Measurements from ENCODE around the gene SNRPN. TPM values are rescaled to one million over a fixed set of nuclear protein-coding genes. Genes with fewer than 3 reads are reported as not detected.
A peak's percentile ranks its signal among the peaks of the same experiment; 100 is the strongest.

Gene SNRPN
- total and polyA plus RNA-seq, 2 of the 4 experiments (the other 2 are of a cell fraction), result 123 to 185 TPM

DNA sequence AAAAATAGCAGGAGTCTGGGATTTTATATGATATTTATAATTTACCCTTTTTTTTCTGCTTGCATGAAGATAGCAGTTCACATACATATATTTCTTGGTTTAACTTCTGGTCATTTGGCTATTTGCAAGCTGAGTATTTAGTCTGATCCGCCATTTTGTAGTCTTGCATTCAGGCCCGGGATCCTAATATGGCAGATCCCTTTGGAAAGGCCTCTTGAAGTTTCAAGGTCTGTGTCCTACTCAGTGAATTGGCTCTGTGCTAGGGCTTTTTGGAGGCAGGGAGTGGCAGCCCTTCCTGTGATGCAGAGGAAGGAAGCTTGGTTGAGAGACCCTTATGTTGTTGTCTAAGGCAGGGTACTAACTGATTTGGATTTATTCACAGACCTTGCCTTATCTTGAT, 2.9 kb downstream of the SNRPN start:
- intact Hi-C loops (cut with micrococcal nuclease) (loop anchor here (2.0 kb wide), 1 partner anchor 101 kb away; no protein-coding TSS in a partner anchor), in situ Hi-C loops (cut with MboI; ENCODE audit: low sequenced_read_pairs) (no loop called here), dilution Hi-C loops (cut with HindIII; ENCODE audit: low sequenced_read_pairs, unreplicated experiment) (no loop called here)
- no peak overlapping the region for H3K18ac ChIP-seq (ENCODE audit: low read depth, low read length)
- POLR2A ChIA-PET (ENCODE audit: unreplicated experiment), result no interaction called here
- H3K9me1 ChIP-seq (ENCODE audit: insufficient read depth, low read length), result no peaks in the 10 kb centered on the region
- H2AK9ac ChIP-seq (replicated peaks; ENCODE audit: low read depth, low read length, poor library complexity), result no peak overlapping the region
- H3K36me3 ChIP-seq (ENCODE audit: control insufficient read depth, insufficient read depth, low read length), result peaks cover 2% of the 10 kb centered on the region
- H2BK120ac ChIP-seq (ENCODE audit: low read depth, low read length), result no peak overlapping the region
- H3K4me2 ChIP-seq (ENCODE audit: low read depth, low read length), result 0 out of 2 replicates have a peak overlapping the region, but pooled peaks have one; percentile 31
- no peak overlapping the region for H2BK5ac ChIP-seq (ENCODE audit: low read depth, low read length, poor library complexity, severe bottlenecking)
- H4K5ac ChIP-seq (ENCODE audit: low read depth, low read length), result no peak overlapping the region
- H2AFZ ChIP-seq (replicated peaks; ENCODE audit: low read length, poor library complexity), result no peak overlapping the region
- no peak for TF ChIP-seq RAD21 (IDR thresholded peaks at IDR 0.05; ENCODE audit: low read length)
- no peak for TF ChIP-seq BHLHE40 (IDR thresholded peaks at IDR 0.05; ENCODE audit: low read depth, low read length)
- no peak for TF ChIP-seq RCOR1 (IDR thresholded peaks at IDR 0.05; ENCODE audit: insufficient replicate concordance, low read length)
- no peak for TF ChIP-seq CEBPB (IDR thresholded peaks at IDR 0.05; ENCODE audit: low read depth, low read length)
- no peak for TF ChIP-seq SMC3 (IDR thresholded peaks at IDR 0.05; ENCODE audit: low read depth, low read length)
- TF ChIP-seq, protein P1, sequence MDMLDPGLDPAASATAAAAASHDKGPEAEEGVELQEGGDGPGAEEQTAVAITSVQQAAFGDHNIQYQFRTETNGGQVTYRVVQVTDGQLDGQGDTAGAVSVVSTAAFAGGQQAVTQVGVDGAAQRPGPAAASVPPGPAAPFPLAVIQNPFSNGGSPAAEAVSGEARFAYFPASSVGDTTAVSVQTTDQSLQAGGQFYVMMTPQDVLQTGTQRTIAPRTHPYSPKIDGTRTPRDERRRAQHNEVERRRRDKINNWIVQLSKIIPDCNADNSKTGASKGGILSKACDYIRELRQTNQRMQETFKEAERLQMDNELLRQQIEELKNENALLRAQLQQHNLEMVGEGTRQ (IDR thresholded peaks at IDR 0.05; ENCODE audit: low read depth, low read length), result no peak
- H3K27me3 ChIP-seq (ENCODE audit: control insufficient read depth, insufficient read depth, low read length), result no peaks in the 10 kb centered on the region
- no peak overlapping the region for H3K9ac ChIP-seq (ENCODE audit: low read depth, low read length)
- BruUV-seq (replicated peaks), result TSS peak; percentile 19
- H3K9me3 ChIP-seq (ENCODE audit: control insufficient read depth, insufficient read depth, low read length), result 0 out of 2 replicates have a peak, but pooled peaks cover 2% of the 10 kb centered on the region
- peak overlapping the region; percentile 42; the same call in 1 of the 2 replicates for H3K23ac ChIP-seq (ENCODE audit: low read depth, low read length)
- H4K20me1 ChIP-seq (ENCODE audit: insufficient read depth, low read length), result peaks cover 28% of the 10 kb centered on the region
- DNase-seq (no peak), ATAC-seq (ENCODE audit: low read depth) (no peak)
- peaks cover 0 to 23% of the 10 kb centered on the region in 2 experiments; a peak in 3 of 4 replicates for H3K79me1 ChIP-seq (ENCODE audit: low read depth in 1 of 2, low read length in 2 of 2)
- CTCF ChIA-PET, result interaction anchor here (1.0 kb wide), 1 partner anchor 28 kb away, joined by 4 read pairs; no protein-coding TSS in a partner anchor
- H3K4me3 ChIP-seq (ENCODE audit: insufficient read depth, low read depth, low read length), result 0 out of 2 replicates have a peak overlapping the region, but pooled peaks have one; percentile 9
- no peak overlapping the region for H3K27ac ChIP-seq (ENCODE audit: insufficient read depth, low read length)
- H3K4ac ChIP-seq (ENCODE audit: low read depth, low read length), result no peak overlapping the region
- no peak overlapping the region for H4K91ac ChIP-seq (ENCODE audit: insufficient read depth, low read depth, low read length)
- no CpG with 5 or more reads among the region's 2 CpGs for WGBS, 2 experiments (ENCODE audit: extremely low coverage in 2 of 2, insufficient read length in 1 of 2)
- no peak overlapping the region for H3K14ac ChIP-seq (replicated peaks; ENCODE audit: low read depth, low read length)
- H2BK15ac ChIP-seq (ENCODE audit: low read depth, low read length), result no peak overlapping the region
- no peak overlapping the region for H2BK20ac ChIP-seq (ENCODE audit: low read depth, low read length)
- H4K8ac ChIP-seq (ENCODE audit: low read depth in 2 of 2, low read length in 2 of 2), result no peak overlapping the region
- no peak overlapping the region for H2AK5ac ChIP-seq (ENCODE audit: low read depth, low read length)
- 0 out of 2 replicates have a peak, but pooled peaks cover 1% of the 10 kb centered on the region for H3K4me1 ChIP-seq (ENCODE audit: control insufficient read depth, insufficient read depth, low read length)
- no peak overlapping the region for H3K56ac ChIP-seq (ENCODE audit: extremely low read depth, insufficient read depth, low read length)
